ENCODE measurements around the gene LUM. TPM values are rescaled to one million over a fixed set of nuclear protein-coding genes. Genes with fewer than 3 reads are reported as not detected.

Gene LUM
- total RNA-seq, 1 donor from 2014 or later = not detected

DNA sequence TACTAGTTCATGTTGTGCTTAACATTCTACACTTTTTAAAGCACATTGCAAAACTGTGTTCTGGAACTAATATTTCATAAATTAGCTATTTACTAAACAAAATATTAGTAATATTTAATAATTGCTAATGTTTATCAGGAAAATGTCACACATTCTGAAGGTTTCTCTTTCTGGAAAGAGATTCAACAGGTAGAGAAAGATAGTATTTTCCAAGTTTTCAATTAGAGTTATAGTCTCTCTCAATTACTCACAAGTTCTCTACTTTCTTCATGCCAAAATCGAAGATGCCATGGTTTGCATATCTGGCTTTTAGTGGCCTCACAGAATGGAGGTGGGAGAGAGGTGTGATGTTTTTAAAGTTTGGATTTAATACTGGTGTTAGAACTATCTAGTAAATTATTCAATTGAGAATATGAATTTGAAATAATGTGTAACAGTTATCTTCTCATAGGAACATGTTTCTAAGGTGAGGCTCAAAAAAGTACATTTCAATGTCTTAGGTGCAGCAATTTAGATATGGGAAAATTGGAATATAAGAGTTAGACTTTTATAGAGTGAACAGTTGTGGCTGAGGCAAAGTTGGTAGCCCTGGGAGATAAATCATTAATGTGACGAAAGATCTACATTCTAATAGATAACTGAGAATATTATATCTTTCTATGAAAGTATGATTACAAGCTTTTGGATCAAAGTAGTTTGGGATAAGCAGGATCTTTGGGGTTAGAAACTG is 1.5 kb downstream of the LUM start:
- intact Hi-C loops (cut with micrococcal nuclease) = no loop called here
- TF ChIP-seq, protein P1, sequence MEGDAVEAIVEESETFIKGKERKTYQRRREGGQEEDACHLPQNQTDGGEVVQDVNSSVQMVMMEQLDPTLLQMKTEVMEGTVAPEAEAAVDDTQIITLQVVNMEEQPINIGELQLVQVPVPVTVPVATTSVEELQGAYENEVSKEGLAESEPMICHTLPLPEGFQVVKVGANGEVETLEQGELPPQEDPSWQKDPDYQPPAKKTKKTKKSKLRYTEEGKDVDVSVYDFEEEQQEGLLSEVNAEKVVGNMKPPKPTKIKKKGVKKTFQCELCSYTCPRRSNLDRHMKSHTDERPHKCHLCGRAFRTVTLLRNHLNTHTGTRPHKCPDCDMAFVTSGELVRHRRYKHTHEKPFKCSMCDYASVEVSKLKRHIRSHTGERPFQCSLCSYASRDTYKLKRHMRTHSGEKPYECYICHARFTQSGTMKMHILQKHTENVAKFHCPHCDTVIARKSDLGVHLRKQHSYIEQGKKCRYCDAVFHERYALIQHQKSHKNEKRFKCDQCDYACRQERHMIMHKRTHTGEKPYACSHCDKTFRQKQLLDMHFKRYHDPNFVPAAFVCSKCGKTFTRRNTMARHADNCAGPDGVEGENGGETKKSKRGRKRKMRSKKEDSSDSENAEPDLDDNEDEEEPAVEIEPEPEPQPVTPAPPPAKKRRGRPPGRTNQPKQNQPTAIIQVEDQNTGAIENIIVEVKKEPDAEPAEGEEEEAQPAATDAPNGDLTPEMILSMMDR (IDR thresholded peaks at IDR 0.05) = no peak
- DNase-seq (no peak), ATAC-seq (ENCODE audit: low read depth) (no peak)
- Mint-ChIP-seq H3K4me1 (no peaks in the 10 kb centered on the region), H3K27me3 (no peaks in the 10 kb centered on the region), H3K27ac (no peak overlapping the region), H3K36me3 (ENCODE audit: low read depth) (no peaks in the 10 kb centered on the region), H3K4me3 (no peak overlapping the region), H3K9me3 (no peaks in the 10 kb centered on the region)
- ChIA-PET POLR2A (no interaction called here), CTCF (no interaction called here)

DNA sequence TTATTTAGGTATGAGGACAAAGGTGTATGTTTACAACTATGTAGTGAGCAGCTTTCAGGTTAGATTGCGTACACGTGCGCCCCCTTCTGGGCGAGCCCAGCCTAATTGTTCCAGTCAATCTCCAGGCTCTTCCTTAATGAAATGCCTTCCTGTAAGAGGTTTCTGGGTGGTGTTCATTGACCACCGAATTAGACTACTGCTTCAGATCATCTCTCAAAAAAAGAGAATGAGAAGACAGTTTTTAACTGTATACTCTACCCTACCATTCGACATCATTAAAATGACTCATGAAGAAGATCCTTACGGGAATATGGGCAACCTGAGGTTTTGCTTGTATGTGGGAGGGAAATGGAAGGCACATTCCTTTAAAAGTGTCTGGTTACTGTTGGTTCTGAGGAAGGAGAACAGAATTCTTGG is 2.1 kb downstream of the LUM start:
- CTCF ChIA-PET = interaction anchor here (1.0 to 1.2 kb wide), 2 partner anchors 8 to 131 kb away, joined by 3 read pairs; no protein-coding TSS in a partner anchor

DNA sequence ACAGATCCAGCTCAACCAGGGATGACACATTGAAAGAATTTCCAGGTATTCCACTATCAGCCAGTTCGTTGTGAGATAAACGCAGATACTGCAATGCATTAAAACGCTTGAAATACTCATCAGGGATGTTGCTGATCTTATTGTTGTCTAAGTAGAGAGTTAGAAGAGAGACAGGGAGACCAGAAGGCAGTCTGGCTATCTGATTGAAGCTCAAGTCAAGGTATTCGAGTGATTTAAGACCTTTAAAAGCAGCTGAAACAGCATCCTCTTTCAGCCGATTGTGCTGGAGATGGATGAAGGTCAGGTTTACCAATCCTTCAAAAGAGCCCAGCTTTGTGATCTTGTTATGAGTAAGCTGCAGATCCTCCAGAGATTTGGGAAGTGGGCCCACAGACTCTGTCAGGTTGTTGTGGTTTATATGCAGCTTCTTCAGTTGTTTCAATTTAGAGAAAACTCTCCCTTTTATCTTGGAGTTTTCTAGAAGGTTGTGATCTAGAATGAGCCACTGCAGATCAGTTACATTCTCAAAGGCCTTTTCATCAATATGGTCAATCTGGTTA is 3.0 kb downstream of the LUM start:
- ChIA-PET CTCF (interaction anchor here (0.9 to 1.2 kb wide), 3 partner anchors 9 to 131 kb away, joined by 3 to 4 read pairs (median 3); no protein-coding TSS in a partner anchor), POLR2A (no interaction called here)
- no peak for DNase-seq
- H3K4me3 Mint-ChIP-seq = no peak overlapping the region
- intact Hi-C loops (cut with micrococcal nuclease) = no loop called here
- no peaks in the 10 kb centered on the region for H3K9me3 Mint-ChIP-seq
- no peak overlapping the region for H3K27ac Mint-ChIP-seq
- H3K4me1 Mint-ChIP-seq = no peaks in the 10 kb centered on the region
- TF ChIP-seq, protein P1 (IDR thresholded peaks at IDR 0.05) = no peak
- ATAC-seq (ENCODE audit: low read depth) = no peak
- H3K36me3 Mint-ChIP-seq (ENCODE audit: low read depth) = no peaks in the 10 kb centered on the region
- H3K27me3 Mint-ChIP-seq = no peaks in the 10 kb centered on the region

More for the DNA sequence above, 2.1 kb downstream of the LUM start:
- intact Hi-C loops (cut with micrococcal nuclease) = no loop called here
- no peak overlapping the region for H3K4me3 Mint-ChIP-seq
- no peak overlapping the region for H3K27ac Mint-ChIP-seq
- no peak for ATAC-seq (ENCODE audit: low read depth)
- POLR2A ChIA-PET = no interaction called here
- DNase-seq = no peak
- H3K4me1 Mint-ChIP-seq = no peaks in the 10 kb centered on the region
- TF ChIP-seq, protein P1 (IDR thresholded peaks at IDR 0.05) = no peak
- H3K27me3 Mint-ChIP-seq = no peaks in the 10 kb centered on the region
- H3K9me3 Mint-ChIP-seq = no peaks in the 10 kb centered on the region
- H3K36me3 Mint-ChIP-seq (ENCODE audit: low read depth) = no peaks in the 10 kb centered on the region

DNA sequence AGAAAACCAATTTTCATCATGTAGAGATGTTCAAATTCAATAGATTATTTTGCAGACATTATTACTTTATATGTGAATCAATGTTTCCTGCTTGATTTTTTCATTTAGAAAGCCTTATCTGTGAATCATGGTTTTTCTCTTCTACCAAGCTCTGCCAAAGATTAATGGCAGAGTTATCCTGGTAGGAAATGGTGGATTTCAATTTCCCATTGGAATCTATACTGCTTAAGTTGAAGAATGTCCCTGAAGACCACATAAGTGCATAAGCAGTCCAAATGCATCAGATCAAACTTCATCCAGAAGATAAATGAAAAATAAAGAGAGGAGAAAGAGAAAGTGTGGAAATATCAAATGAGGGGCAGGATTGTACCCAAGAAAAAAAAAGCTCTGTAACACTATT is 5.0 kb downstream of the LUM start:
- POLR2A ChIA-PET = no interaction called here
- CTCF ChIA-PET = no interaction called here
- TF ChIP-seq, protein P1 (IDR thresholded peaks at IDR 0.05) = no peak

DNA sequence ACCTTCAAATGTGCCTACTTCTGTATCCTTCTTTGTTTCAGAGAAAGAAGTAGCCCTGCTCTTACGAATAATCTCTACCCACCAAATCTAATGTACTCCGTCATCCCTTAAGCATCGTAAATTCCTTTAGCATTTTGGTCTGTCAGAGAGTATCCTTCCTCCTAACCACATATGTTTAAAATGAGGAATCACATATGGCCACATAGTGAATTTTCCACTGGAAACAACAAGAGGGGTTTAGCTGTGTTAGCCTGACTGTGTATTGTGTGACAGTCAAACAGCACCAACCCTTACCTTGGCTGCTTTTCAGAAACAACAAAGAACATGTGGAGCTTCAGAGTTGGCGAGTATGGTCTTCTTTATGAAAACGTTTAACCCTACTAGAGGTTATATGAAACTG is 5.5 kb downstream of the LUM start:
- DNase-seq = no peak
- Mint-ChIP-seq H3K36me3 (ENCODE audit: low read depth) (no peaks in the 10 kb centered on the region), H3K4me3 (no peak overlapping the region), H3K9me3 (no peaks in the 10 kb centered on the region), H3K27me3 (no peaks in the 10 kb centered on the region), H3K4me1 (no peaks in the 10 kb centered on the region), H3K27ac (no peak overlapping the region)
- POLR2A ChIA-PET = no interaction called here
- CTCF ChIA-PET = no interaction called here
- intact Hi-C loops (cut with micrococcal nuclease) = no loop called here
- ATAC-seq (ENCODE audit: low read depth) = no peak
- TF ChIP-seq, protein P1 (IDR thresholded peaks at IDR 0.05) = no peak

More for the DNA sequence above, 5.0 kb downstream of the LUM start:
- no peak for DNase-seq
- no peaks in the 10 kb centered on the region for H3K9me3 Mint-ChIP-seq
- H3K4me3 Mint-ChIP-seq = no peak overlapping the region
- ATAC-seq (ENCODE audit: low read depth) = no peak
- H3K36me3 Mint-ChIP-seq (ENCODE audit: low read depth) = no peaks in the 10 kb centered on the region
- H3K4me1 Mint-ChIP-seq = no peaks in the 10 kb centered on the region
- H3K27ac Mint-ChIP-seq = no peak overlapping the region
- intact Hi-C loops (cut with micrococcal nuclease) = no loop called here
- no peaks in the 10 kb centered on the region for H3K27me3 Mint-ChIP-seq
